H1 (cell line): ENCODE results near the gene ARHGAP26. TPM values are rescaled to one million over a fixed set of nuclear protein-coding genes. Genes with fewer than 3 reads are reported as not detected.

Experiments used
- CTCF ChIA-PET: fragments of 300-600 bp; sonication (Branson Sonifier 250); formaldehyde crosslinking; loops from one replicate; lab custom pipeline; 2021; ENCODE audit not compliant: partially characterized antibody; lab: Charles Lee
- POLR2A ChIA-PET: fragments of 300-600 bp; sonication (Branson Sonifier 250); formaldehyde crosslinking; loops from one replicate; lab custom pipeline; 2021; ENCODE audit warnings: inconsistent platforms; ENCODE audit not compliant: partially characterized antibody; lab: Charles Lee
- DNase-seq, 2 experiments: peaks; one replicate each; pipeline versions ENCODE4 v3.0.0 to v3.0.0-alpha.2; 2010 to 2022; ENCODE audit warnings: low spot score in 2 of 2, low read depth in 1 of 2, mixed read lengths in 1 of 2
- FAIRE-seq: peaks from 2 replicates; lab custom pipeline; 2011; peaks lifted over from hg19 to GRCh38; lab: Jason Lieb, UNC
- H2AFZ ChIP-seq: 2 replicates; pipeline ENCODE4 v1.8.1; 2012; ENCODE audit warnings: low read length, inconsistent platforms
- H2AK5ac ChIP-seq: 2 replicates; pipeline ENCODE4 v1.6.1; 2013; ENCODE audit warnings: low read depth, low read length
- H2BK120ac ChIP-seq: replicated peaks from 2 replicates; pipeline ENCODE3; 2013; ENCODE audit warnings: low read depth, low read length, inconsistent platforms
- H2BK12ac ChIP-seq: 2 replicates; pipeline ENCODE4 v1.6.1; 2013; ENCODE audit warnings: low read depth, low read length
- H2BK15ac ChIP-seq: 2 replicates; pipeline ENCODE4 v1.6.1; 2013; ENCODE audit warnings: low read length
- H2BK20ac ChIP-seq: 2 replicates; pipeline ENCODE4 v1.6.1; 2013; ENCODE audit warnings: low read length
- H2BK5ac ChIP-seq: 2 replicates; pipeline ENCODE4 v1.6.1; 2013; ENCODE audit warnings: low read depth, low read length
- H3K14ac ChIP-seq: 2 replicates; pipeline ENCODE4 v1.6.1; 2013; ENCODE audit warnings: inconsistent platforms; ENCODE audit not compliant: insufficient read length
- H3K18ac ChIP-seq: 2 replicates; pipeline ENCODE4 v1.6.1; 2013; ENCODE audit warnings: low read length; ENCODE audit errors: extremely low read depth
- H3K23ac ChIP-seq: 2 replicates; pipeline ENCODE4 v1.6.1; 2013; ENCODE audit warnings: inconsistent platforms; ENCODE audit not compliant: insufficient read length
- H3K23me2 ChIP-seq: 2 replicates; pipeline ENCODE4 v1.6.1; 2013; ENCODE audit warnings: low read depth, low read length
- H3K27ac ChIP-seq: 2 replicates; pipeline ENCODE4 v1.6.1; 2011; ENCODE audit warnings: low read depth, low read length, inconsistent platforms
- H3K27me3 ChIP-seq, 4 experiments: replicated peaks in 1 of 4; 1 replicate in 1 of 4; 2 replicates in 3 of 4; pipeline versions ENCODE4 v1.6.1 to v1.8.1; 2011 to 2013; ENCODE audit warnings: low read length in 3 of 4, mild to moderate bottlenecking in 3 of 4, inconsistent platforms in 2 of 4, mixed read lengths in 2 of 4, moderate library complexity in 1 of 4; ENCODE audit not compliant: control insufficient read depth in 3 of 4, insufficient read depth in 3 of 4; ENCODE audit errors: extremely low read depth in 1 of 4
- H3K36me3 ChIP-seq, 4 experiments: 2 replicates each; pipeline versions ENCODE4 v1.6.1 to v1.8.1; 2011 to 2013; ENCODE audit warnings: mild to moderate bottlenecking in 4 of 4, low read length in 3 of 4, moderate library complexity in 2 of 4, control low read depth in 1 of 4, inconsistent platforms in 1 of 4; ENCODE audit not compliant: insufficient read depth in 4 of 4, control insufficient read depth in 2 of 4
- H3K4ac ChIP-seq: replicated peaks from 2 replicates; pipeline ENCODE3; 2013; ENCODE audit warnings: low read length, low read depth, mixed read lengths, inconsistent platforms; ENCODE audit not compliant: insufficient read length
- H3K4me1 ChIP-seq, 4 experiments: replicated peaks in 1 of 4; 1 replicate in 1 of 4; 2 replicates in 3 of 4; pipeline versions ENCODE4 v1.6.1 to v1.8.1; 2011 to 2013; ENCODE audit warnings: low read length in 3 of 4, inconsistent platforms in 2 of 4, mixed read lengths in 1 of 4; ENCODE audit not compliant: insufficient read depth in 4 of 4, control insufficient read depth in 3 of 4
- H3K4me2 ChIP-seq, 2 experiments: 2 replicates each; pipeline versions ENCODE4 v1.6.1 to v1.8.1; 2011 to 2013; ENCODE audit warnings: low read depth in 2 of 2, low read length in 2 of 2, control low read depth in 1 of 2, inconsistent platforms in 1 of 2, mild to moderate bottlenecking in 1 of 2; ENCODE audit not compliant: insufficient read depth in 1 of 2
- H3K4me3 ChIP-seq, 4 experiments: fragments of 200-600, 300-600 bp in 1 of 4; sonication (generic), shearing (Covaris generic), sonication (Bioruptor Twin) in 1 of 4; 2 replicates each; pipeline versions ENCODE4 v1.5.1 to v1.8.1; 2011 to 2016; ENCODE audit warnings: low read length in 4 of 4, low read depth in 3 of 4, control low read depth in 2 of 4, inconsistent platforms in 2 of 4, mild to moderate bottlenecking in 2 of 4, mixed read lengths in 1 of 4, moderate library complexity in 1 of 4; ENCODE audit not compliant: insufficient read depth in 2 of 4; ENCODE audit errors: extremely low read depth in 1 of 4
- H3K56ac ChIP-seq: replicated peaks from 2 replicates; pipeline ENCODE3; 2013; ENCODE audit warnings: low read depth, mild to moderate bottlenecking, mixed read lengths, low read length, inconsistent platforms; ENCODE audit not compliant: insufficient read length
- H3K79me1 ChIP-seq: 2 replicates; pipeline ENCODE4 v1.6.1; 2013; ENCODE audit warnings: low read depth, low read length, control low read depth
- H3K79me2 ChIP-seq, 2 experiments: 2 replicates each; pipeline versions ENCODE4 v1.6.1 to v1.8.1; 2012 to 2013; ENCODE audit warnings: low read length in 2 of 2, mild to moderate bottlenecking in 2 of 2, inconsistent platforms in 1 of 2; ENCODE audit not compliant: insufficient read depth in 2 of 2, control insufficient read depth in 1 of 2
- H3K9ac ChIP-seq, 4 experiments: replicated peaks in 1 of 4; 1 replicate in 1 of 4; 2 replicates in 3 of 4; pipeline versions ENCODE4 v1.6.1 to v1.8.1; 2011 to 2013; ENCODE audit warnings: low read depth in 3 of 4, low read length in 3 of 4, control low read depth in 2 of 4, mild to moderate bottlenecking in 2 of 4, moderate library complexity in 2 of 4, inconsistent platforms in 1 of 4; ENCODE audit errors: extremely low read depth in 1 of 4
- H3K9me3 ChIP-seq, 2 experiments: 2 replicates each; pipeline versions ENCODE4 v1.6.1 to v1.8.1; 2012 to 2013; ENCODE audit warnings: mild to moderate bottlenecking in 2 of 2, moderate library complexity in 2 of 2, control low read depth in 1 of 2, inconsistent platforms in 1 of 2, low read depth in 1 of 2, low read length in 1 of 2, mixed read lengths in 1 of 2; ENCODE audit not compliant: insufficient read depth in 2 of 2
- H4K20me1 ChIP-seq, 2 experiments: replicated peaks in 1 of 2; 2 replicates each; pipeline versions ENCODE3 to v1.8.1; 2011 to 2013; ENCODE audit warnings: inconsistent platforms in 2 of 2, low read length in 2 of 2, mild to moderate bottlenecking in 1 of 2; ENCODE audit not compliant: insufficient read depth in 2 of 2, control insufficient read depth in 1 of 2
- H4K5ac ChIP-seq: 2 replicates; pipeline ENCODE4 v1.6.1; 2013; ENCODE audit warnings: low read length, low read depth, mixed read lengths, inconsistent platforms; ENCODE audit not compliant: insufficient read length
- H4K8ac ChIP-seq: 2 replicates; pipeline ENCODE4 v1.8.0; 2013; ENCODE audit warnings: mild to moderate bottlenecking, moderate library complexity, low read length, inconsistent platforms; ENCODE audit not compliant: insufficient read depth; ENCODE audit errors: extremely low read depth
- H4K91ac ChIP-seq: replicated peaks from 2 replicates; pipeline ENCODE3; 2013; ENCODE audit warnings: low read length, mixed read lengths, inconsistent platforms; ENCODE audit not compliant: insufficient read length
- ASH2L ChIP-seq: fragments of 200-600, 300-600 bp; sonication (generic); IDR thresholded peaks from one replicate; pipeline ENCODE4 v1.7.1; 2017; ENCODE audit warnings: low read length
- BCL11A ChIP-seq, 2 experiments: IDR thresholded peaks; one replicate each; pipeline ENCODE4 v1.6.1; 2011; ENCODE audit warnings: low read depth in 2 of 2, low read length in 2 of 2, mild to moderate bottlenecking in 2 of 2
- CHD2 ChIP-seq: IDR thresholded peaks from 2 replicates; pipeline ENCODE4 v1.6.1; 2012; ENCODE audit warnings: low read length, improper control_type of control experiment
- HDAC6 ChIP-seq: IDR thresholded peaks from one replicate; pipeline ENCODE4 v1.7.1; 2012; ENCODE audit warnings: low read depth, mild to moderate bottlenecking, inconsistent platforms, low read length, moderate library complexity
- NANOG ChIP-seq: IDR thresholded peaks from 2 replicates; pipeline ENCODE4 v1.6.1; 2011; ENCODE audit warnings: low read length, low read depth, mild to moderate bottlenecking, inconsistent platforms; ENCODE audit not compliant: insufficient read depth, poor library complexity, severe bottlenecking
- SAP30 ChIP-seq: fragments of 300-600 bp; sonication (generic); IDR thresholded peaks from 2 replicates; pipeline ENCODE4 v1.7.1; 2012; ENCODE audit warnings: low read length, moderate library complexity, mild to moderate bottlenecking, inconsistent platforms; ENCODE audit not compliant: insufficient read depth, insufficient replicate concordance
- SUZ12 ChIP-seq: fragments of 200-600 bp; sonication (generic); IDR thresholded peaks from 2 replicates; pipeline ENCODE4 v1.6.1; 2012; ENCODE audit warnings: mild to moderate bottlenecking, inconsistent platforms, low read length, moderate library complexity, mixed read lengths
- YY1 ChIP-seq: IDR thresholded peaks from 2 replicates; pipeline ENCODE4 v1.6.1; 2011; ENCODE audit warnings: low read depth, mild to moderate bottlenecking, low read length
- WGBS, 2 experiments: shearing (Covaris generic) in 1 of 2; methylation state at CpG; one replicate each; pipeline versions ENCODE4 v1.1.6 to v1.1.7; 2013 to 2015; ENCODE audit warnings: low lambda C conversion rate in 2 of 2, mixed read lengths in 2 of 2, inconsistent platforms in 1 of 2, low coverage in 1 of 2, missing lambda C conversion rate in 1 of 2; ENCODE audit not compliant: insufficient replicate concordance in 2 of 2, insufficient coverage in 1 of 2, insufficient read length in 1 of 2; ENCODE audit errors: extremely low coverage in 1 of 2, missing lambda C conversion rate in 1 of 2; 5-methylcytosine and 5-hydroxymethylcytosine counted together
- polyA plus RNA-seq, 7 experiments: library from polyadenylated mRNA; depleted of rRNA in 3 of 7; stranded (reverse) in 5 of 7; unstranded in 2 of 7; fragments of >200 nt in 5 of 7; fragments of 200-250 nt in 2 of 7; gene quantifications; 1 replicate in 5 of 7; 2 replicates in 1 of 7; 4 replicates in 1 of 7; pipeline versions ENCODE4 v1.2.1 to v1.2.3, GENCODE V29; 2011 to 2013; ENCODE audit warnings: missing spikeins in 2 of 7, mixed read lengths in 2 of 7
- total RNA-seq: library from RNA; stranded (reverse); fragmentation: NEBNext Ultra II Directional; extraction: Animal tissue kit (Norgen Biotek cat#: 25700); gene quantifications from 2 replicates; pipeline ENCODE4 v1.2.1, GENCODE V29; 2021

ARHGAP26 gene
- total and polyA plus RNA-seq, 2 of the 8 experiments (the other 6 are each of a cell fraction or from before 2014, with no cell fraction given), result 7.1 to 24.8 TPM

GRCh38 chr5:142974409-142974808 lies 204.2 kb downstream of the ARHGAP26 start:
- Histone ChIP-seq H3K9ac (no peak overlapping the region), H2AK5ac (no peak overlapping the region), H3K4me3 (no peak overlapping the region), H2AFZ (no peak overlapping the region), H4K5ac (no peak overlapping the region), H2BK120ac (no peak overlapping the region), H2BK12ac (no peak overlapping the region), H3K79me1 (no peaks in the 10 kb centered on the region), H3K9me3 (no peaks in the 10 kb centered on the region), H3K79me2 (no peaks in the 10 kb centered on the region), H3K18ac (no peak overlapping the region), H3K4me2 (no peak overlapping the region), H2BK5ac (no peak overlapping the region), H2BK15ac (no peak overlapping the region), H3K56ac (no peak overlapping the region), H3K4me1 (no peaks in the 10 kb centered on the region), H2BK20ac (no peak overlapping the region), H4K91ac (no peak overlapping the region), H3K23me2 (no peaks in the 10 kb centered on the region), H3K14ac (no peak overlapping the region), H3K27ac (no peak overlapping the region), H3K27me3 (no peaks in the 10 kb centered on the region), H3K4ac (no peak overlapping the region), H4K8ac (no peak overlapping the region), H3K23ac (no peak overlapping the region), H4K20me1 (no peaks in the 10 kb centered on the region), H3K36me3 (no peaks in the 10 kb centered on the region)
- WGBS, 2 experiments, result 91% methylated on average over 4 of the region's 4 CpGs; no CpG with 5 or more reads in 1 of the 2 experiments
- DNase-seq (no peak), FAIRE-seq (no peak)
- ChIA-PET CTCF (interaction anchor here (0.8 to 1.7 kb wide), 6 partner anchors 9 to 261 kb away, joined by 3 to 9 read pairs (median 4); no protein-coding TSS in a partner anchor), POLR2A (no interaction called here)
- TF ChIP-seq NANOG (no peak), BCL11A (IDR thresholded peaks at IDR 0.05; ENCODE audit: low read depth in 2 of 2, low read length in 2 of 2) (no peak), HDAC6 (no peak), ASH2L (no peak), CHD2 (no peak), SAP30 (no peak), SUZ12 (no peak), YY1 (no peak)
- TF ChIP-seq, all 59 proteins: peak for 0
